Measurements from ENCODE around the gene UBE2J2.

- TF ChIP-seq SP1 (IDR thresholded peaks at IDR 0.05) (no peak), MAX (IDR thresholded peaks at IDR 0.05) (no peak), CTCF (IDR thresholded peaks at IDR 0.05; ENCODE audit: low read depth, low read length, missing input control) (no peak), TAF1 (conservative IDR thresholded peaks at IDR 0.05) (no peak), RAD21 (IDR thresholded peaks at IDR 0.05) (no peak), REST (IDR thresholded peaks at IDR 0.05) (no peak), EGR1 (IDR thresholded peaks at IDR 0.05; ENCODE audit: low read depth in 2 of 2) (no peak), ZBTB33 (IDR thresholded peaks at IDR 0.05) (no peak), JUND (IDR thresholded peaks at IDR 0.05) (no peak), YY1 (IDR thresholded peaks at IDR 0.05) (no peak)
These were observed 36.4 kb upstream of the UBE2J2 start for GRCh38 chr1:1310109-1310385.
